Neural progenitor cell (in vitro differentiated cells): ENCODE measurements around the gene DSCAML1. TPM values are rescaled to one million over a fixed set of nuclear protein-coding genes. Genes with fewer than 3 reads are reported as not detected.

Source experiments
- DNase-seq: peaks from one replicate; pipeline ENCODE4 v3.0.0-alpha.2; 2016; ENCODE audit warnings: low spot score
- H2AFZ ChIP-seq: fragments of 200-600 bp; sonication (generic); replicated peaks from 2 replicates; pipeline ENCODE4 v1.6.1; 2016; ENCODE audit warnings: antibody characterized with exemption
- H3F3A ChIP-seq: fragments of 200-600 bp; sonication (generic); 2 replicates; pipeline ENCODE4 v1.6.1; 2016; ENCODE audit warnings: antibody characterized with exemption, low read depth
- H3K27ac ChIP-seq: fragments of 200-600 bp; sonication (generic); 2 replicates; pipeline ENCODE4 v1.5.1; 2016; ENCODE audit warnings: mild to moderate bottlenecking
- H3K27me3 ChIP-seq: fragments of 200-600 bp; sonication (generic); 2 replicates; pipeline ENCODE4 v1.6.1; 2016; ENCODE audit warnings: mild to moderate bottlenecking, moderate library complexity
- H3K36me3 ChIP-seq: fragments of 200-600 bp; sonication (generic); 2 replicates; pipeline ENCODE4 v1.5.1; 2016
- H3K4me1 ChIP-seq: fragments of 200-600 bp; sonication (generic); 2 replicates; pipeline ENCODE4 v1.6.1; 2016; ENCODE audit warnings: mixed run types
- H3K4me2 ChIP-seq: fragments of 200-600 bp; sonication (generic); 2 replicates; pipeline ENCODE4 v1.6.1; 2016
- H3K4me3 ChIP-seq: fragments of 200-600 bp; sonication (generic); 2 replicates; pipeline ENCODE4 v1.5.1; 2016
- H3K79me2 ChIP-seq: fragments of 200-600 bp; sonication (generic); 2 replicates; pipeline ENCODE4 v1.6.1; 2016; ENCODE audit warnings: low read depth
- H3K9ac ChIP-seq: fragments of 200-600 bp; sonication (generic); 2 replicates; pipeline ENCODE4 v1.6.1; 2016
- H3K9me3 ChIP-seq: fragments of 200-600 bp; sonication (generic); 2 replicates; pipeline ENCODE4 v1.5.1; 2016; ENCODE audit warnings: low read depth
- H4K20me1 ChIP-seq: fragments of 200-600 bp; sonication (generic); 2 replicates; pipeline ENCODE4 v1.6.1; 2016; ENCODE audit warnings: low read depth
- H3K27ac Mint-ChIP-seq: 3 replicates; pipeline ENCODE4 v1.8.0; 2021; ENCODE audit warnings: mixed read lengths
- H3K27me3 Mint-ChIP-seq: 2 replicates; pipeline ENCODE4 v1.8.0; 2022; ENCODE audit warnings: low read depth, mild to moderate bottlenecking, inconsistent platforms, moderate library complexity, mixed read lengths; ENCODE audit not compliant: insufficient read depth
- H3K36me3 Mint-ChIP-seq: 3 replicates; pipeline ENCODE4 v1.8.0; 2021; ENCODE audit warnings: mixed read lengths
- H3K4me1 Mint-ChIP-seq: 3 replicates; pipeline ENCODE4 v1.8.0; 2021; ENCODE audit warnings: mixed read lengths
- H3K4me3 Mint-ChIP-seq: 3 replicates; pipeline ENCODE4 v1.8.0; 2021; ENCODE audit warnings: mild to moderate bottlenecking, moderate library complexity, mixed read lengths
- H3K9me3 Mint-ChIP-seq: 3 replicates; pipeline ENCODE4 v1.8.0; 2020; ENCODE audit warnings: mixed read lengths
- CTCF ChIP-seq: fragments of 200-600 bp; sonication (generic); IDR thresholded peaks from 2 replicates; pipeline ENCODE4 v1.5.1; 2017; ENCODE audit warnings: antibody characterized with exemption, mild to moderate bottlenecking
- EZH2 ChIP-seq: fragments of 200-600 bp; sonication (generic); IDR thresholded peaks from 2 replicates; pipeline ENCODE4 v1.6.1; 2017; ENCODE audit warnings: antibody characterized with exemption, mild to moderate bottlenecking, moderate library complexity
- EZH2phosphoT487 ChIP-seq: fragments of 200-600 bp; sonication (generic); IDR thresholded peaks from 2 replicates; pipeline ENCODE4 v1.6.1; 2017; ENCODE audit warnings: antibody characterized with exemption
- total RNA-seq: library from RNA; depleted of rRNA; stranded (reverse); fragments of >200 nt; gene quantifications from 2 replicates; pipeline ENCODE4 v1.2.3, GENCODE V29; 2015; ENCODE audit warnings: low replicate concordance

Gene DSCAML1
- total RNA-seq, 1 donor from 2014 or later, result 0.06 TPM

DNA sequence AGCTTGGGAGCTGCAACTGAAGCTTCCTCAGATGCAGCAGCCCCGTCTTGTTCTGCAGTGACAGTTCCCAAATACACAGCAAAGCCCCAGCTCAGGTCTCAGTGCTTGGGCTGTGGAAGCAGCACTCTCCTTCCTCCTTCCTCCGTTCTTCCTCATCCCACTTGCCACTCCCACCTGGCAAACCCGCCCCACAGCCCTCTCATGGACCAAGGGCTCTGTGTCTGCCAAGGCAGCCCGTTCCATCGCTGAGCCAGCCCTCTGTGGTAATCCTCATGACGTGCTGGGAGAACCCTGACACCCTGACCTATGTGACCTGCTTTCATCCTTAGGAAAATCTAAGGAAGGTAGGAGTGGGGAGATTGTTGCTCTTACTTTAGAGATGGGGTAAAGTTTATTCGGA, 157.0 kb downstream of the DSCAML1 start:
- DNase-seq, result no peak
- Histone ChIP-seq H3K27me3 (no peaks in the 10 kb centered on the region), H3K4me2 (no peak overlapping the region), H3K27ac (no peak overlapping the region), H3K4me3 (no peak overlapping the region), H2AFZ (no peak overlapping the region), H3K79me2 (no peaks in the 10 kb centered on the region), H4K20me1 (no peaks in the 10 kb centered on the region), H3K36me3 (no peaks in the 10 kb centered on the region), H3K9me3 (no peaks in the 10 kb centered on the region), H3F3A (no peaks in the 10 kb centered on the region), H3K9ac (no peak overlapping the region), H3K4me1 (peaks cover 10% of the 10 kb centered on the region)
- H3K36me3 Mint-ChIP-seq, result no peaks in the 10 kb centered on the region
- H3K27ac Mint-ChIP-seq, result no peak overlapping the region
- H3K9me3 Mint-ChIP-seq, result no peaks in the 10 kb centered on the region
- no peak for TF ChIP-seq EZH2
- no peak for TF ChIP-seq CTCF
- no peak for TF ChIP-seq EZH2phosphoT487
- no peak overlapping the region for H3K4me3 Mint-ChIP-seq
- H3K27me3 Mint-ChIP-seq, result peaks cover 23% of the 10 kb centered on the region
- peaks cover 46% of the 10 kb centered on the region for H3K4me1 Mint-ChIP-seq

DNA sequence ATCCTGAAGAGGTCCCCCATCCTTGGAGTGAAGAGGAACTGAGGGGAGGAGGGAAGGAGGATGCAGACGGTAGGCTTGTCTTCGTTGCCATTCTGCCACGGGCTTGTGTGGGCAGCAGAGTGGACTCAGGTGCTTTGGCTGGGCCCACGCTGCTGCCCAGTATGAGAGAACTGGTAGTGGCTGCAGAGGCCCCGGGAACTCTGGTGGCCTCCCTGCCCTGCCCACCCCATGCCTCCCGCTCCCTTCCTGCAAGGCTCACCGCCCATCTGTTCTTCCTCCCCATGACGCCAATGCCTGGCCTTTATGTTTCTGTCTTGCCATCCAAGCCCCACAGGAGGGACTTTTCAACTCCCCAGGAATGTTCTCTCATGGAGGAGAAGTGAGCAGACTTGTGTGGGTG, 157.4 kb downstream of the DSCAML1 start:
- no peak overlapping the region for H2AFZ ChIP-seq
- no peaks in the 10 kb centered on the region for H3K36me3 ChIP-seq
- Mint-ChIP-seq H3K4me3 (no peak overlapping the region), H3K27me3 (peaks cover 23% of the 10 kb centered on the region), H3K4me1 (peaks cover 50% of the 10 kb centered on the region), H3K27ac (no peak overlapping the region), H3K36me3 (no peaks in the 10 kb centered on the region), H3K9me3 (no peaks in the 10 kb centered on the region)
- H3K4me1 ChIP-seq, result peaks cover 10% of the 10 kb centered on the region
- no peak for TF ChIP-seq EZH2phosphoT487
- TF ChIP-seq CTCF, result no peak
- TF ChIP-seq EZH2, result no peak
- DNase-seq, result no peak
- no peak overlapping the region for H3K27ac ChIP-seq
- H3K9ac ChIP-seq, result no peak overlapping the region
- H3K4me2 ChIP-seq, result no peak overlapping the region
- no peak overlapping the region for H3K4me3 ChIP-seq
- no peaks in the 10 kb centered on the region for H4K20me1 ChIP-seq
- no peaks in the 10 kb centered on the region for H3K9me3 ChIP-seq
- no peaks in the 10 kb centered on the region for H3F3A ChIP-seq
- H3K27me3 ChIP-seq, result no peaks in the 10 kb centered on the region
- no peaks in the 10 kb centered on the region for H3K79me2 ChIP-seq

DNA sequence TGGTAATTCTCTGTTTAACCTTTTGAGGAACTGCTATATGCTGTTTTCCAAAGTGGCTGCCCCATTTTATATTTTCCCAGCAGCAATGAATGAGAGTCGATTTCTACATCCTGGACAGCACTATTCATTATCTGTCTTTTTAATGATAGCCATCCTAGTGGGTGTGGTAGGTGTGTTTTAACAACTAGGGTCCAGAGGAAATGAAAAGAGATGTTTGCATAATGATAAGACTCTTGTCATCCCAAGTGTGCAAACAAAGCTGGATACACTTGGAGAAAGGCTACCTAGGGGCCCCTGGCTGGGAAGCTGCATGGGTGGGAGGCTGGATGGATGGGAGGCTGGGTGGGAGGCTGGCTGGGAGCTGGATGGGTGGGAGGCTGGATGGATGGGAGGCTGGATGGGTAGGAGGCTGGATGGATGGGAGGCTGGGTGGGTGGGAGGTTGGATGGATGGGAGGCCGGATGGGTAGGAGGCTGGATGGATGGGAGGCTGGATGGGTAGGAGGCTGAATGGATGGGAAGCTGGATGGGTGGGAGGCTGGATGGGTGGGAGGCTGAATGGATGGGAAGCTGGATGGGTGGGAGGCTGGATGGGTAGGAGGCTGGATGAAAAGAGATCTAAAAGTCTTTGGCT, 158.0 kb downstream of the DSCAML1 start:
- H3K27ac ChIP-seq, result no peak overlapping the region
- Mint-ChIP-seq H3K27me3 (peaks cover 23% of the 10 kb centered on the region), H3K9me3 (no peaks in the 10 kb centered on the region), H3K36me3 (no peaks in the 10 kb centered on the region), H3K27ac (no peak overlapping the region), H3K4me1 (peaks cover 51% of the 10 kb centered on the region), H3K4me3 (no peak overlapping the region)
- H3K36me3 ChIP-seq, result no peaks in the 10 kb centered on the region
- H3K79me2 ChIP-seq, result no peaks in the 10 kb centered on the region
- no peak overlapping the region for H3K4me3 ChIP-seq
- H3K9me3 ChIP-seq, result no peaks in the 10 kb centered on the region
- peaks cover 7% of the 10 kb centered on the region for H3K4me1 ChIP-seq
- DNase-seq, result no peak
- H2AFZ ChIP-seq, result no peak overlapping the region
- no peak overlapping the region for H3K4me2 ChIP-seq
- no peak for TF ChIP-seq EZH2
- no peak for TF ChIP-seq EZH2phosphoT487
- TF ChIP-seq CTCF, result no peak
- H3F3A ChIP-seq, result no peaks in the 10 kb centered on the region
- no peaks in the 10 kb centered on the region for H3K27me3 ChIP-seq
- H4K20me1 ChIP-seq, result no peaks in the 10 kb centered on the region
- H3K9ac ChIP-seq, result no peak overlapping the region
